Heart left ventricle (tissue), 16 donors: ENCODE data around the gene SMCO3. TPM values are rescaled to one million over a fixed set of nuclear protein-coding genes. Genes with fewer than 3 reads are reported as not detected.
A peak's percentile ranks its signal among the peaks of the same experiment; 100 is the strongest.

Source experiments
- ATAC-seq, 4 donors: fragments of 200-7000 bp; cut with Tn5 transposase; one replicate each; pipeline ENCODE4 v1.9.1; 2020 to 2022; ENCODE audit warnings: moderate library complexity in 4 of 4, mild to moderate bottlenecking in 3 of 4, moderate number of reproducible peaks in 1 of 4
- DNase-seq, 5 donors: peaks; one replicate each; pipeline ENCODE4 v3.0.0-alpha.2; 2020
- H3K27ac ChIP-seq, 12 donors: fragments of 200-600 bp; sonication (generic) in 4 of 12; one replicate each; pipeline versions ENCODE4 v1.5.0 to v1.8.0; 2016 to 2022; ENCODE audit warnings: mild to moderate bottlenecking in 2 of 12
- H3K27me3 ChIP-seq, 9 donors: fragments of 200-600 bp; sonication (generic) in 2 of 9; one replicate each; pipeline versions ENCODE4 v1.5.1 to v1.8.0; 2016 to 2022; ENCODE audit warnings: mild to moderate bottlenecking in 3 of 9
- H3K36me3 ChIP-seq, 9 donors: fragments of 200-600 bp; sonication (generic) in 2 of 9; one replicate each; pipeline versions ENCODE4 v1.5.0 to v1.8.0; 2018 to 2022; ENCODE audit warnings: mild to moderate bottlenecking in 2 of 9
- H3K4me1 ChIP-seq, 12 donors: fragments of 200-600 bp; sonication (generic) in 4 of 12; one replicate each; pipeline versions ENCODE4 v1.5.0 to v1.8.0; 2016 to 2022; ENCODE audit warnings: mild to moderate bottlenecking in 3 of 12
- H3K4me3 ChIP-seq, 12 donors: fragments of 200-600 bp; sonication (generic) in 4 of 12; one replicate each; pipeline versions ENCODE4 v1.5.0 to v1.8.0; 2017 to 2022; ENCODE audit warnings: mild to moderate bottlenecking in 9 of 12, moderate library complexity in 4 of 12
- H3K9me3 ChIP-seq, 12 donors: fragments of 200-600 bp; sonication (generic) in 4 of 12; one replicate each; pipeline versions ENCODE4 v1.5.0 to v1.8.0; 2016 to 2022; ENCODE audit warnings: mild to moderate bottlenecking in 1 of 12
- POLR2A ChIP-seq, 2 donors: fragments of 450-650 bp; IDR thresholded peaks; one replicate each; pipeline ENCODE4 v1.6.1; 2017; ENCODE audit warnings: antibody characterized with exemption in 2 of 2, mild to moderate bottlenecking in 2 of 2, moderate library complexity in 2 of 2
- WGBS, 4 donors: extraction: QIAGEN DNeasy Blood & Tissue Kit in 2 of 4; methylation state at CpG; one replicate each; pipeline versions ENCODE4 v1.1.5 to v1.1.7; 2013 to 2018; 5-methylcytosine and 5-hydroxymethylcytosine counted together
- intact Hi-C, 10 donors: fragments of 100-400 bp; cut with DNase I; formaldehyde crosslinking; loops; one replicate each; pipeline versions ENCODE4 v1.11.1 to v1.14.2; 2022
- polyA plus RNA-seq, 2 donors: library from polyadenylated mRNA; stranded (reverse); fragments of 200-250 nt; gene quantifications; one replicate each; pipeline ENCODE4 v1.2.3, GENCODE V29; 2013
- total RNA-seq, 9 donors: library from RNA; depleted of rRNA in 2 of 9; stranded (reverse); fragments of >200 nt in 2 of 9; fragmentation: NEBNext Ultra II Directional in 3 of 9; extraction: Animal tissue kit (Norgen Biotek cat#: 25700) in 3 of 9; gene quantifications; one replicate each; pipeline versions ENCODE4 v1.1.0 to v1.2.4, GENCODE V29; 2016 to 2023
- TF ChIP-seq, protein P1 (sequence below), 12 donors: fragments of 200-600 bp; sonication (generic) in 4 of 12; IDR thresholded peaks; one replicate each; pipeline versions ENCODE4 v1.5.0 to v1.8.0; 2018 to 2022; ENCODE audit warnings: antibody characterized with exemption in 12 of 12, mild to moderate bottlenecking in 5 of 12
- donor health status: ischemic (EF 13 %, LVEDD 7.1; RV severe dilation, severe dysfunction).
- donor health status: healthy with polysubstance abuse.
- donor health status: DM: no; HTN: yes; CAD: no.
- donor health status: DM: no; HTN: no; CAD: no.
- donor health status: ischemic (EF 25% LVEDD 6.9; RV normal size, moderate dysfunction).
- donor health status: ischemic (EF 25% LVEDD 5.7; RV mildly dilated, moderate dysfunction).
- donor health status: healthy.
- donor health status: DM: yes; HTN: yes; CAD: no.
- donor health status: ischemic (EF 35%, LVEDD 5.7; RV mildly dilated, moderate dysfunction).
- donor health status: nonischemic (EF 11% LVEDD 7.7; RV severe dilation, severe dysfunction).
- donor health status: DM: yes; HTN: yes; CAD: no.
- donor health status: PGD.
- donor health status: ischemic (EF 29% LVEDD 5.4; RV normal size, mild dysfunction).
- donor health status: nonischemic (EF 23%, LVEDD 6.1; RV moderate dilation, normal function).

SMCO3 gene
- total and polyA plus RNA-seq, 11 donors: 0.07 to 0.91 (median 0.17) TPM; not detected in 5

DNA sequence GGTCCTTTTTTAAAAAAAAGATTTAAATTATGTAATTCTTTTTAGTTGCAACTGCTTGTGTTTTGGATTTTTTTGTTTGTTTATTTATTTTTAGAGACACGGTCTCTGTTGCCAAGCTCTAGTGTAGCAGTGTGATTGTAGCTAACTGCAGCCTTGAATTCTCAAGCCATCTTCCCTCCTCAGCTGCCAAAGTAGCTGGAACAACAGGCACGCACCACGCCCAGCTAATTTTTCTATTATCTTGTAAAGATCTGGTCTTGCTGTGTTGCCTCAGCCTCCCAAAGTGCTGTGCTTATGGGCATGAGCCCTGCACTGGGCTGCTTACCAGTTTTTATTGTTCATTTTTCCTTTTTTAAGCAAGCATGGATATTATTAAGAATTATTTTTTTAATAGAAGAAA, 40.0 kb upstream of the SMCO3 start:
- Histone ChIP-seq H3K4me3 (no peak overlapping the region), H3K4me1 (peaks cover 0 to 26% (median 8%) of the 10 kb centered on the region in 12 donors), H3K36me3 (no peaks in the 10 kb centered on the region), H3K27ac (peak overlapping the region in 7 of 12 donors; percentile 5 to 63 (median 39)), H3K27me3 (no peaks in the 10 kb centered on the region), H3K9me3 (peaks cover 0 to 9% (median 0%) of the 10 kb centered on the region in 12 donors)
- intact Hi-C loops: no loop called here
- DNase-seq (peak in 2 of 5 donors; percentile 30 to 32), ATAC-seq (peak in 2 of 4 donors; percentile 30 to 43)
- WGBS, 4 donors: 13 to 49% (median 19%) methylated on average over 3 of the region's 3 CpGs
- TF ChIP-seq, protein P1, sequence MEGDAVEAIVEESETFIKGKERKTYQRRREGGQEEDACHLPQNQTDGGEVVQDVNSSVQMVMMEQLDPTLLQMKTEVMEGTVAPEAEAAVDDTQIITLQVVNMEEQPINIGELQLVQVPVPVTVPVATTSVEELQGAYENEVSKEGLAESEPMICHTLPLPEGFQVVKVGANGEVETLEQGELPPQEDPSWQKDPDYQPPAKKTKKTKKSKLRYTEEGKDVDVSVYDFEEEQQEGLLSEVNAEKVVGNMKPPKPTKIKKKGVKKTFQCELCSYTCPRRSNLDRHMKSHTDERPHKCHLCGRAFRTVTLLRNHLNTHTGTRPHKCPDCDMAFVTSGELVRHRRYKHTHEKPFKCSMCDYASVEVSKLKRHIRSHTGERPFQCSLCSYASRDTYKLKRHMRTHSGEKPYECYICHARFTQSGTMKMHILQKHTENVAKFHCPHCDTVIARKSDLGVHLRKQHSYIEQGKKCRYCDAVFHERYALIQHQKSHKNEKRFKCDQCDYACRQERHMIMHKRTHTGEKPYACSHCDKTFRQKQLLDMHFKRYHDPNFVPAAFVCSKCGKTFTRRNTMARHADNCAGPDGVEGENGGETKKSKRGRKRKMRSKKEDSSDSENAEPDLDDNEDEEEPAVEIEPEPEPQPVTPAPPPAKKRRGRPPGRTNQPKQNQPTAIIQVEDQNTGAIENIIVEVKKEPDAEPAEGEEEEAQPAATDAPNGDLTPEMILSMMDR (IDR thresholded peaks at IDR 0.05): no peak
- TF ChIP-seq POLR2A (IDR thresholded peaks at IDR 0.05): no peak

DNA sequence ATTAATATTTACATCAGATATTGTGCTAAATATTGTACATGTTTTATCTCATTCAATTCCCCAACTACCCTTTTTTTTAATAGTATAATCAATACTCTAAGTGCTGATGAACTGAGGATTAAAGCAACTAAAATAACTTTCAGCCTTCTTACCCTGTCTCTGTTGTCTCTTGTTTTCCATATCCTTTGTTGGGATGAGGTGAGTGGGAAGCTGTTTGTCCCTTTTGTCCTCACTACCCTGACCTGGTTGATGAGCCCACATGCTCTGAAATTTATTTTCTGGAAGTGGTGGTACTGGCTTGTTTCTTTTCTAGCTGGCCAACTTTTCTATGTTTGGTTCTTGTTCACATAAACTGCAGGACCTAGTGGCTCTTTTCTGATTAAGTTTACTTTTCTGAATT, 38.9 kb upstream of the SMCO3 start:
- TF ChIP-seq, protein P1 (IDR thresholded peaks at IDR 0.05): no peak
- TF ChIP-seq POLR2A (IDR thresholded peaks at IDR 0.05): no peak
- Histone ChIP-seq H3K9me3 (peaks cover 0 to 9% (median 0%) of the 10 kb centered on the region in 12 donors), H3K4me1 (peaks cover 0 to 30% (median 9%) of the 10 kb centered on the region in 12 donors), H3K4me3 (no peak overlapping the region), H3K36me3 (no peaks in the 10 kb centered on the region), H3K27me3 (no peaks in the 10 kb centered on the region), H3K27ac (no peak overlapping the region)
- intact Hi-C loops: no loop called here
- DNase-seq (no peak), ATAC-seq (no peak)

DNA sequence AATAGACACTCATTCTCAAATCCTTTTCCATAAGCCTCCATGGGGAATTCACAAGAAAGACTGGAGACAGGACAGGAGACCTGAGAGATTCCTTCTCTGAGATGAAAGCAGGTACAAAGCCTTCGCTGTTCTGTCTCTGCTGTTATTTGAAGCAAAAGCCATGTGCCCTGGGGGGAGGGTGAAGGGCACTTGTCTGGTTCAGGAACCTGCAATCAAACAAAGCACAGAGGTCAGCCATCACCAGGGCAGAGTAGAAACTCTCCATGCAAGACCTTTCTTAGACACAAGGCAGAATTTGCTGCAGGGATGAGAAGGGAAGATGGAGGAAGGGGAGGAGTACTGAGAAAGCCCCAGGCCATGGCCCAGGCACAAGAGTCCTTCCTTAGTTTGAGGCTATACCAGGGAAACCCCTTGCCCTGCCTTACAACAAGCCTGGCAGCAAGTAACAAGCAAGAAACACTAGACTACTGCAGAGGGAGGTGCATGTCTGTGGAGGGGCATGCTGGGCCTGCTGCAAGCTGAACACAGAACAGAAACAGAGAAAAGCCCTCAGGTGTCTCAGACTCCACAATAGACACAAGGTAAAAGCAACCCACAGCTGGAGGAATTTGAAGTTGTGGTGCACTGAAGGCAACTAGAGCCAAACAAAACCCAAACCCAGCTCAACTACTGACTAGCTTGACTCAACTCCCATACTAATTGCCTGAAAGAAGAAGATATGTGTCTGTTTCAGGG, 37.1 kb upstream of the SMCO3 start:
- intact Hi-C loops: no loop called here
- Histone ChIP-seq H3K27ac (peak overlapping the region in 2 of 12 donors; percentile 4 to 46), H3K36me3 (no peaks in the 10 kb centered on the region), H3K27me3 (no peaks in the 10 kb centered on the region), H3K4me3 (no peak overlapping the region), H3K9me3 (peaks cover 0 to under 1% (median 0%) of the 10 kb centered on the region in 12 donors), H3K4me1 (peaks cover 0 to 45% (median 24%) of the 10 kb centered on the region in 12 donors)
- ATAC-seq (no peak), DNase-seq (no peak)
- 42 to 99% (median 95%) methylated on average over 1 of the region's 1 CpG for WGBS, 4 donors
- TF ChIP-seq POLR2A (IDR thresholded peaks at IDR 0.05): no peak
- TF ChIP-seq, protein P1 (IDR thresholded peaks at IDR 0.05): no peak

DNA sequence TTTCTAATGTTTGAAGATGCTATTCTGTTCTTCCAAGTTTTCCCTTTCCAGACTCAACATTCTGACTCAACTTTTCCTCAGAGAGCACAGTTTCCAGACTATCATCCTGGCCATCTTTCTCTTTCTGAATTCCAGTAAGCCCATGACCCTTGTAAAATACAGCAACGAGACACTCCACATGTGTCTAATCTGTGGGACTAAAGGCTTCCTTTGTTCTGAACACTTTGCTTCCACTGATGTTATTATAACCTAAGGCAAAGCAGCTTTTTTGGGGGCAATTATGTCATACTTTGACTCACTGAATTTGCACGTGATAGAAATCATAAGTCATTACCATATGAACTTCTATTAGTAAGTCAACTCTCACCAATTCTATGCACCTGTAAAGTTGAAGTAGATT, 35.7 kb upstream of the SMCO3 start:
- Histone ChIP-seq H3K27ac (peak overlapping the region in 7 of 12 donors; percentile 46 to 69 (median 62)), H3K4me1 (peaks cover 0 to 49% (median 30%) of the 10 kb centered on the region in 12 donors)

More for the DNA sequence above, 35.7 kb upstream of the SMCO3 start:
- no peak for TF ChIP-seq POLR2A (IDR thresholded peaks at IDR 0.05)
- TF ChIP-seq, protein P1 (IDR thresholded peaks at IDR 0.05): no peak
- Histone ChIP-seq H3K36me3 (no peaks in the 10 kb centered on the region), H3K4me3 (no peak overlapping the region), H3K9me3 (no peaks in the 10 kb centered on the region), H3K27me3 (no peaks in the 10 kb centered on the region)
- ATAC-seq (peak; percentile 76 to 91 (median 86)), DNase-seq (no peak)
- intact Hi-C loops: loop anchor here in 8 of 10 donors (5.0 to 10.0 kb wide), 6 partner anchors 38 to 425 kb away; partner anchors contain the start of genes RERG (in 6 of the 8) and MGP (in 3 of the 8)
- WGBS, 4 donors: 64 to 80% (median 71%) methylated on average over 2 of the region's 2 CpGs
